Epithelial cell of alveolus of lung (primary cell): ENCODE data around the gene SRM. TPM values are rescaled to one million over a fixed set of nuclear protein-coding genes. Genes with fewer than 3 reads are reported as not detected.

Experiments
- total RNA-seq: library from RNA; depleted of rRNA; stranded (reverse); fragments of >200 nt; gene quantifications from 2 replicates; pipeline ENCODE4 v1.2.1, GENCODE V29; 2015

Gene SRM
- 41.0 and 78.9 TPM in 2 replicates for total RNA-seq

GRCh38 chr1:11059968-11060830 is at the start of gene SRM:
Gene SRM, minus strand, starts transcription at chr1:11060018. Its CDS starts 75 bp downstream, at chr1:11059943.

GRCh38 chr1:11099310-11100148 is 39.7 kb upstream of the SRM start, which contains the start of gene EXOSC10:
Gene EXOSC10, minus strand, starts transcription at chr1:11099869. Its CDS starts 38 bp downstream, at chr1:11099831.

GRCh38 chr1:11046625-11047365 is 13.0 kb downstream of the SRM start, which contains the start of gene MASP2:
Gene MASP2, minus strand, starts transcription at chr1:11047239. Its CDS starts 32 bp downstream, at chr1:11047207.

GRCh38 chr1:11012260-11013159 is 47.3 kb downstream of the SRM start, which contains the start of gene TARDBP:
Gene TARDBP, plus strand, starts transcription at chr1:11012654. Its CDS starts 1,074 bp downstream, at chr1:11013728.

Other genes with a start within 250 kb of the SRM start
- 44.2 and 114 TPM in 2 replicates for gene TARDBP, start 47.4 kb downstream of the SRM start, total RNA-seq
- not detected in 2 replicates for gene MASP2, start 12.8 kb downstream of the SRM start, total RNA-seq
- 28.8 and 40.1 TPM in 2 replicates for gene EXOSC10, start 39.9 kb upstream of the SRM start, total RNA-seq
- gene ANGPTL7, start 129.3 kb upstream of the SRM start, total RNA-seq: not detected in 2 replicates
- 15.6 and 22.2 TPM in 2 replicates for gene MTOR, start 202.5 kb upstream of the SRM start, total RNA-seq
- 10.6 and 11.7 TPM in 2 replicates for gene UBIAD1, start 213.2 kb upstream of the SRM start, total RNA-seq